CD8-positive, alpha-beta memory T cell (primary cell): ENCODE results near the gene ZNF396. TPM values are rescaled to one million over a fixed set of nuclear protein-coding genes. Genes with fewer than 3 reads are reported as not detected.

Experiments
- CTCF ChIA-PET: fragments of 350-600 bp; sonication (Branson Sonifier 250); formaldehyde crosslinking; loops from one replicate; lab custom pipeline; 2021; ENCODE audit warnings: antibody characterized with exemption; lab: Charles Lee
- POLR2A ChIA-PET: fragments of 350-600 bp; sonication (Branson Sonifier 250); formaldehyde crosslinking; loops from one replicate; lab custom pipeline; 2021; ENCODE audit warnings: antibody characterized with exemption; lab: Charles Lee
- DNase-seq, 5 donors: peaks; one replicate each; pipeline versions ENCODE4 v3.0.0 to v3.0.0-alpha.2; 2020 to 2022; ENCODE audit warnings: mixed read lengths in 1 of 5
- H3K27ac ChIP-seq: one replicate; pipeline ENCODE4 v1.7.0; 2013; ENCODE audit warnings: low read depth, mild to moderate bottlenecking, low read length, moderate library complexity
- H3K27me3 ChIP-seq: 2 replicates; pipeline ENCODE4 v1.7.0; 2013; ENCODE audit warnings: low read length, mild to moderate bottlenecking; ENCODE audit not compliant: insufficient read depth, poor library complexity, severe bottlenecking
- H3K36me3 ChIP-seq: 2 replicates; pipeline ENCODE4 v1.7.0; 2013; ENCODE audit warnings: mild to moderate bottlenecking, low read length, moderate library complexity; ENCODE audit not compliant: insufficient read depth
- H3K4me1 ChIP-seq: 2 replicates; pipeline ENCODE4 v1.7.0; 2013; ENCODE audit warnings: mild to moderate bottlenecking, low read length, moderate library complexity; ENCODE audit not compliant: insufficient read depth
- H3K4me3 ChIP-seq: 2 replicates; pipeline ENCODE4 v1.7.0; 2013; ENCODE audit warnings: mild to moderate bottlenecking, low read length
- H3K9me3 ChIP-seq: 2 replicates; pipeline ENCODE4 v1.7.0; 2013; ENCODE audit warnings: mild to moderate bottlenecking, low read length
- H3K27ac Mint-ChIP-seq, 8 donors: one replicate each; pipeline ENCODE4 v1.8.0; 2020 to 2021; ENCODE audit warnings: mixed read lengths in 8 of 8, mild to moderate bottlenecking in 6 of 8, inconsistent platforms in 3 of 8, moderate library complexity in 3 of 8
- H3K27me3 Mint-ChIP-seq, 2 donors: one replicate each; pipeline ENCODE4 v1.8.0; 2020 to 2021; ENCODE audit warnings: mixed read lengths in 2 of 2, mild to moderate bottlenecking in 1 of 2, moderate library complexity in 1 of 2
- H3K36me3 Mint-ChIP-seq, 3 donors: one replicate each; pipeline ENCODE4 v1.8.0; 2020 to 2021; ENCODE audit warnings: mixed read lengths in 3 of 3, inconsistent platforms in 1 of 3, mild to moderate bottlenecking in 1 of 3
- H3K4me1 Mint-ChIP-seq, 3 donors: one replicate each; pipeline ENCODE4 v1.8.0; 2020 to 2021; ENCODE audit warnings: mixed read lengths in 3 of 3, inconsistent platforms in 1 of 3, mild to moderate bottlenecking in 1 of 3
- H3K4me3 Mint-ChIP-seq, 7 donors: one replicate each; pipeline ENCODE4 v1.8.0; 2020 to 2021; ENCODE audit warnings: mixed read lengths in 7 of 7, mild to moderate bottlenecking in 6 of 7, moderate library complexity in 4 of 7, inconsistent platforms in 2 of 7
- H3K9me3 Mint-ChIP-seq, 5 donors: one replicate each; pipeline ENCODE4 v1.8.0; 2020 to 2022; ENCODE audit warnings: mixed read lengths in 5 of 5, mild to moderate bottlenecking in 3 of 5, moderate library complexity in 2 of 5, inconsistent platforms in 1 of 5
- polyA plus RNA-seq: library from polyadenylated mRNA; unstranded; fragments of 300-500 nt; fragmentation: Illumina TruSeq; gene quantifications from one replicate; pipeline ENCODE4 v1.2.3, GENCODE V29; 2021
- total RNA-seq, 2 experiments: library from RNA; stranded (reverse); gene quantifications; one replicate each; pipeline ENCODE4 v1.2.3, GENCODE V29; 2021

ZNF396 gene
- total RNA-seq (1 to 10 TPM; 1.2 to 1.7 TPM), polyA plus RNA-seq (0.87 TPM)

GRCh38 chr18:35376742-35377695 lies at the start of gene ZNF396:
TSS of gene ZNF396 (minus strand) at chr18:35377337. CDS start at chr18:35374292, 3,045 bp downstream.
- Histone ChIP-seq H3K4me1 (peaks cover 11% of the 10 kb centered on the region), H3K27me3 (no peaks in the 10 kb centered on the region), H3K4me3 (peak within 1 kb of the TSS; percentile 74), H3K9me3 (no peaks in the 10 kb centered on the region), H3K36me3 (no peaks in the 10 kb centered on the region), H3K27ac (peak within 1 kb of the TSS; percentile 38)
- Mint-ChIP-seq H3K36me3 (peaks cover 0 to 5% (median 2%) of the 10 kb centered on the region in 3 donors), H3K9me3 (no peaks in the 10 kb centered on the region), H3K27me3 (no peaks in the 10 kb centered on the region), H3K27ac (peak within 1 kb of the TSS; percentile 8 to 85 (median 80)), H3K4me3 (peak within 1 kb of the TSS; percentile 86 to 94 (median 88)), H3K4me1 (peaks cover 6 to 10% (median 6%) of the 10 kb centered on the region in 3 donors)
- ChIA-PET CTCF (interaction anchor here (1.4 kb wide), 1 partner anchor 9 kb away, joined by 5 read pairs; no protein-coding TSS in a partner anchor), POLR2A (interaction anchor here (1.0 kb wide), 1 partner anchor 10 kb away, joined by 3 read pairs; no protein-coding TSS in a partner anchor)
- peak; percentile 49 to 83 (median 68) for DNase-seq

DNA sequence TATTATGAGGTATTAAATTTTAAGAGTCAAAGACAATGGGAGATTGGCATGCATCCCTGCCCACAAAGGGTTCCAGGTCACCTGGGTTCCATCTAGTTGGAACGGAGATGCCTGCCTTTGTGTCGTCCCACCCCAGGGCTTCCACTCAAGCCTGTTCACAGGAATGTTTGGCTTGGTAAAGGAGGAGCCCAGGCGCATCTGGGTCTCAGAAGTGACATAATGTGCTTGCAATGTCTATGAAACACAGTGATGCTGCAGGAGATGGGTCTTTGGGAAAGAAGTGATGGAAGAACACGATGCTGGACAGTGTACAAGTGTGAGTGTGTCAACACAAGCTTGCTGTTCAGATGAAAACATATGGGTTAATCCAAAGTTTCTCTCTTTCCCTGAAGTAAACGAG lies 49.6 kb upstream of the ZNF396 start:
- CTCF ChIA-PET = no interaction called here
- Mint-ChIP-seq H3K27me3 (peaks cover 0 to 4% of the 10 kb centered on the region in 2 donors), H3K27ac (no peak overlapping the region), H3K4me3 (no peak overlapping the region), H3K4me1 (no peaks in the 10 kb centered on the region), H3K9me3 (no peaks in the 10 kb centered on the region), H3K36me3 (peaks cover 0 to 1% (median 0%) of the 10 kb centered on the region in 3 donors)
- H3K27ac ChIP-seq = no peak overlapping the region
- DNase-seq = no peak
- H3K4me1 ChIP-seq = no peaks in the 10 kb centered on the region
- H3K9me3 ChIP-seq = no peaks in the 10 kb centered on the region
- POLR2A ChIA-PET = no interaction called here
- no peak overlapping the region for H3K4me3 ChIP-seq
- H3K36me3 ChIP-seq = no peaks in the 10 kb centered on the region
- H3K27me3 ChIP-seq = no peaks in the 10 kb centered on the region

DNA sequence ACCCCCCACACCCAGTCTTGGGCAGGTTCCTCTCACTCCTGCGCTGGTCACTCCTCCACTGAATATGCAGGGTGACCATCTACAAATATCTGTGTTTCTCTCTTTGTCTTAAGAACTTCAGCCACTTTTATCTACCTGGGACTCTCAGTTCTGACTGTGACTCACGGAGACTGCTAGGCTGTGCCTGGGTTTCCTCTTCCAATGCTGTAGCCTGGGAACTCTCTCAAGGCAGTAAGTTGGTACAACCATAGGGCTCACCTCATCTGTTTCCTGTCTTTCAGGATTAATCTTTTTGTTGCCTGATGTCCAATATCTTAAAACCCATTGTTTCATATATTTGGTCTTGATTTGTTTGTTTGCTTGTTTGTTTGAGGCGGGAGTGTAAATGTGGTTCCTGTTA lies 47.2 kb upstream of the ZNF396 start:
- Mint-ChIP-seq H3K27ac (no peak overlapping the region), H3K9me3 (no peaks in the 10 kb centered on the region), H3K36me3 (peaks cover 0 to 1% (median 0%) of the 10 kb centered on the region in 3 donors), H3K4me3 (no peak overlapping the region), H3K27me3 (peaks cover 0 to 4% of the 10 kb centered on the region in 2 donors), H3K4me1 (no peaks in the 10 kb centered on the region)
- POLR2A ChIA-PET = no interaction called here
- no peak overlapping the region for H3K27ac ChIP-seq
- no peaks in the 10 kb centered on the region for H3K4me1 ChIP-seq
- CTCF ChIA-PET = no interaction called here
- H3K4me3 ChIP-seq = no peak overlapping the region
- H3K27me3 ChIP-seq = no peaks in the 10 kb centered on the region
- no peak for DNase-seq
- no peaks in the 10 kb centered on the region for H3K9me3 ChIP-seq
- H3K36me3 ChIP-seq = no peaks in the 10 kb centered on the region

- Mint-ChIP-seq H3K36me3 (peaks cover 0 to 3% (median 2%) of the 10 kb centered on the region in 3 donors), H3K4me3 (no peak overlapping the region), H3K27ac (no peak overlapping the region), H3K27me3 (peaks cover 3 to 4% of the 10 kb centered on the region in 2 donors), H3K9me3 (peaks cover 3 to 9% (median 7%) of the 10 kb centered on the region in 5 donors), H3K4me1 (no peaks in the 10 kb centered on the region)
- ChIA-PET CTCF (no interaction called here), POLR2A (no interaction called here)
- Histone ChIP-seq H3K9me3 (peaks cover 3% of the 10 kb centered on the region), H3K4me1 (no peaks in the 10 kb centered on the region), H3K36me3 (no peaks in the 10 kb centered on the region), H3K27me3 (no peaks in the 10 kb centered on the region), H3K4me3 (no peak overlapping the region), H3K27ac (no peak overlapping the region)
- no peak for DNase-seq
Observed at GRCh38 chr18:35422237-35422636, 45.1 kb upstream of the ZNF396 start.

DNA sequence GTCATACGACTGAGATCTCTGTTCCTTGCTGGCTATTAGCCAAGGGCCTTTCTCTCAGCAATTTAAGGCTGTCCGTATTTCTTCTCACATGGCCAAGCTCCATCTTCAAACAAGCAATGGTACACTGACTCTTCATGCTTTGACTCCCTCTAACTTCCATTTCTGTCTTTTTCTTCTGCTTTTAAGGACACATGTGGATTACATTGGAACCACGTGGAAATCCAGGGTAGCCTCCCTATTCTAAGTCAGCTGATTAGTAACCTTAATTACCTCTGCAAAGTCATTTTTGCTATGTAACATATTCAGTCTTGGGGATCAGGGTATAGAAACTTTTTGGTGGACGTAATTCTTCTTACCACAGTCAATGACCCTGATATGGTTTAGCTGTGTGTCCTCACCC lies 41.5 kb upstream of the ZNF396 start:
- Histone ChIP-seq H3K27ac (no peak overlapping the region), H3K36me3 (no peaks in the 10 kb centered on the region), H3K4me3 (no peak overlapping the region), H3K9me3 (peaks cover 4% of the 10 kb centered on the region), H3K4me1 (no peaks in the 10 kb centered on the region), H3K27me3 (no peaks in the 10 kb centered on the region)
- POLR2A ChIA-PET = no interaction called here
- peaks cover 0 to 4% (median 3%) of the 10 kb centered on the region in 3 donors for H3K36me3 Mint-ChIP-seq
- H3K27me3 Mint-ChIP-seq = peaks cover 4% of the 10 kb centered on the region in 2 donors
- peaks cover 9 to 20% (median 15%) of the 10 kb centered on the region in 3 donors for H3K4me1 Mint-ChIP-seq
- no peak for DNase-seq
- CTCF ChIA-PET = no interaction called here
- no peak overlapping the region for H3K4me3 Mint-ChIP-seq
- H3K27ac Mint-ChIP-seq = no peak overlapping the region
- peaks cover 5 to 12% (median 9%) of the 10 kb centered on the region in 5 donors for H3K9me3 Mint-ChIP-seq

GRCh38 chr18:35417223-35417622 lies 40.1 kb upstream of the ZNF396 start:
- H3K36me3 Mint-ChIP-seq = peaks cover 0 to 6% (median 3%) of the 10 kb centered on the region in 3 donors
- Histone ChIP-seq H3K9me3 (peaks cover 4% of the 10 kb centered on the region), H3K27ac (no peak overlapping the region), H3K4me1 (peaks cover 8% of the 10 kb centered on the region), H3K27me3 (no peaks in the 10 kb centered on the region), H3K36me3 (no peaks in the 10 kb centered on the region), H3K4me3 (no peak overlapping the region)
- peaks cover 2 to 5% of the 10 kb centered on the region in 2 donors for H3K27me3 Mint-ChIP-seq
- H3K27ac Mint-ChIP-seq = no peak overlapping the region
- ChIA-PET CTCF (no interaction called here), POLR2A (no interaction called here)
- peaks cover 5 to 12% (median 9%) of the 10 kb centered on the region in 5 donors for H3K9me3 Mint-ChIP-seq
- peaks cover 15 to 27% (median 21%) of the 10 kb centered on the region in 3 donors for H3K4me1 Mint-ChIP-seq
- DNase-seq = no peak
- no peak overlapping the region for H3K4me3 Mint-ChIP-seq

- no peak for DNase-seq
- Histone ChIP-seq H3K4me3 (no peak overlapping the region), H3K27me3 (no peaks in the 10 kb centered on the region), H3K4me1 (peaks cover 9% of the 10 kb centered on the region), H3K9me3 (peaks cover 4% of the 10 kb centered on the region), H3K27ac (no peak overlapping the region), H3K36me3 (no peaks in the 10 kb centered on the region)
- CTCF ChIA-PET = no interaction called here
- peaks cover 0 to 6% (median 3%) of the 10 kb centered on the region in 3 donors for H3K36me3 Mint-ChIP-seq
- H3K9me3 Mint-ChIP-seq = peaks cover 5 to 12% (median 9%) of the 10 kb centered on the region in 5 donors
- peak overlapping the region in 1 of 8 donors; percentile 43 for H3K27ac Mint-ChIP-seq
- peak overlapping the region in 4 of 7 donors; percentile 16 to 59 (median 35) for H3K4me3 Mint-ChIP-seq
- peaks cover 15 to 28% (median 22%) of the 10 kb centered on the region in 3 donors for H3K4me1 Mint-ChIP-seq
- POLR2A ChIA-PET = interaction anchor here (0.7 kb wide), 1 partner anchor 14 kb away, joined by 6 read pairs; no protein-coding TSS in a partner anchor
- peaks cover 0 to 5% of the 10 kb centered on the region in 2 donors for H3K27me3 Mint-ChIP-seq
Observed at GRCh38 chr18:35415511-35416073, 38.5 kb upstream of the ZNF396 start.
